ENCODE results near the gene C3orf52. TPM values are rescaled to one million over a fixed set of nuclear protein-coding genes. Genes with fewer than 3 reads are reported as not detected.

C3orf52 gene
- total RNA-seq, 1 donor from 2014 or later: 11.7 TPM

DNA sequence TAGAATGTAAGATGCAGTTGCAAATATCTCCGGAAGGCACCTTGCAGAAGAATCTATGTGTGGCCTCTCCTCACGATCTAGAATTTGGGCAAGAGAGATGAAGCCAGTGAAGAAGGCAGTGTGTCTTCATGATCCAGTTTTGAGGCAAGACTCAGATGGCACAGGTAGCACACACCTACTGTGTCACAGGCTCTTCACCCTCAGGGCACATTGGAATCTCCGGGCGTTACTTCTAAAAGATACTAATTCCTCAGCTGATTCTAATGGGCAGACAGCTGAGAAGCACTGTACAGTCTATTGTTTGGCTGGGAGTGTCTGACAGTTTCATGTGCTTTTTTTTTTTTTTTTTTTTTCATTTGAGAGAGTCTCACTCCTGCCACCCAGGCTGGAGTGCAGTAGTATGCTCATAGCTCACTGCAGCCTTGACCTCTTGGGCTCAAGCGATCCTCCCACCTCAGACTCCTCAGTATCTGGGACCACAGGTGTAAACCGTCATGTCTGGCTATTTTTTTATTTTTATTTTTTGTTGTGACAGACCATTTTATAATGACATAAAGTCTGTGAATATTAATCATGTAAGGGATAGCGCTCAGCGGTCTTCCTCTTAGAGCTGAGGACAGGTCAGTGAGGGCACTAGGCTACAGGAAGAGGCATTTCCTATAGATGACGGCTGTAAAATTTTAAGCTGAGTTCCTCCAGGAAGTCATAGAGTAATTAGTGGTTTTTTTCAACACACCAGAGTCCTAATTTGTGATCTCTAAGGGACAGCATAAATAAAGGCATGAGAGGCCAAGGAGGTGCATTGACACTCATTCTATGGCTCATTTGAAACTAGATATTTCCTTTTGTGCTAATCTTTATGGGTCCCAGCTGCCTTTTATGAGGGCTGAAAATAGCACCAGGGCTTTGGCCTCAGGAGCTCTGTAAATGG, 4.0 kb downstream of the C3orf52 start:
- H3K27ac Mint-ChIP-seq: no peak overlapping the region
- H3K4me1 Mint-ChIP-seq (ENCODE audit: low read depth): peaks cover 54% of the 10 kb centered on the region
- H3K4me3 Mint-ChIP-seq (ENCODE audit: low read depth): no peak overlapping the region
- no peaks in the 10 kb centered on the region for H3K9me3 Mint-ChIP-seq
- H3K27me3 Mint-ChIP-seq (ENCODE audit: low read depth): peaks cover 2% of the 10 kb centered on the region
- peaks cover 12% of the 10 kb centered on the region for H3K36me3 Mint-ChIP-seq (ENCODE audit: low read depth)
- DNase-seq (ENCODE audit: low spot score): no peak
- intact Hi-C loops (cut with micrococcal nuclease): loop anchor here (5.0 kb wide), 1 partner anchor 43 kb away; no protein-coding TSS in a partner anchor

DNA sequence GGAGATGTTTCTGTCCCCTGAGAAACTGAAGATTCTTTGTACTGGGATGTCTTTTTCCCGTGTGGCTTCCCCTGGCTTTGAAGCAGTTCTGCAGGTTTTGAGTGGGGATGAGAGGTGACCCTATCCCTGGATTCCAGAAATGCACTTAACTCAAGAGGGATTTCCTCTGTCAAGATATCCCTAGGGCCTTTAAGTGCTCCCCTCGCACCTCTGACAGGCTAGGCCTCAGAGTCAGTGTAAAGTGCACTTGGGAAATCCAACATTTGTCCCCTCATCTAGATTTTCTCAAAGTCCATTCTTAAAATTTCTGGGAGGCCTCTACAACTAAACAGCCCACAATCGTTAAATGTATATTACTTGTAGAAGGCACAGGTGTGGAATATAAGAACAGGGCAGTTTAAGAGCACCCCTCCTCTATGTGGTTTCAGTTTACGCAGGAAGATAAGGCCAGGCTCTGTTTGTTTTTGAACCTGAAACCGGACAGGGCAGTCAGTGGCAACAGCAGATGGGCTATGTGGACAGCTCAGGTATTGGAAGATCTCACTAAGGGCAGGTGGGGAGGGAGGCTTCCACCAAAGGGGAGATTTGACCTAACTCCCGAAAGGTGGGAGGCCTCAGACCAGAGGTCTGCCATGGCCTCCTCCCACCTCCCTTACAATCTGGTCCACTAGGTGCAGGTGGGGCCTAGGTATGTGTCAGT, 4.8 kb downstream of the C3orf52 start:
- peaks cover 17% of the 10 kb centered on the region for H3K36me3 Mint-ChIP-seq (ENCODE audit: low read depth)
- peaks cover 51% of the 10 kb centered on the region for H3K4me1 Mint-ChIP-seq (ENCODE audit: low read depth)
- H3K27ac Mint-ChIP-seq: no peak overlapping the region
- H3K27me3 Mint-ChIP-seq (ENCODE audit: low read depth): peaks cover 2% of the 10 kb centered on the region
- intact Hi-C loops (cut with micrococcal nuclease): no loop called here
- DNase-seq (ENCODE audit: low spot score): no peak
- H3K4me3 Mint-ChIP-seq (ENCODE audit: low read depth): no peak overlapping the region
- no peaks in the 10 kb centered on the region for H3K9me3 Mint-ChIP-seq

DNA sequence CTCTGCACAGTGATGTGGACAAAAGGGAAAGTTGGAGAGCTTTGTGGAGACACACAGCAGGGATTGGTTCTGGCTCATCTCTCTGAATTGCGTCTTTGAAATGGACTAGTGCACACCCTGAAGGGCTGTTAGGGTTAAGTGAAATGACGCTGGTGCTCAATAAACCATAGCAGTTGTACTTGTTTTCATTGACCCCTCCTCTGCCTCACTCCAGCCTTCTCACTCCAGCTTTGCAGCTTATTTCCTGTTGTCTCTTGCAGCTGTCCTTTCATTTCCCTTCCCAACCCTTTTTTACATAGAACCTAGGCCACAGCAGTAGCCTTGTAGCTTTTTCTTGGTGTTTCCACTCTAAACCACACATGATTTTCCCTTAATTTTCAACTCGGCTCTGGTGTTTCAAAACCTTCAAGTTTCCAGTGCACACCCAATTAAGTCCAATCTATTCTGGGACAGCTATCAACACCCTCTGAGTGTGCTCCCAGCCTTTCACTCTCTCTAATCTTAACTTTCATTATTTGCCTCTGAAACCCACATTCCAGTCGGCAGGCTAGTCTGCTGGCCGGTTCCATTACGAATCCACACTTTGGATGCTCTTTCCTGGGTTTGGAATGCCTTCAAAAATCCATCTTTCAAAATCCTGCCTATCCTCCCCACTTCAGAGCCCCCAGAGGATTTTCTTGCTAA, 6.4 kb downstream of the C3orf52 start:
- intact Hi-C loops (cut with micrococcal nuclease): no loop called here
- H3K9me3 Mint-ChIP-seq: no peaks in the 10 kb centered on the region
- H3K4me3 Mint-ChIP-seq (ENCODE audit: low read depth): no peak overlapping the region
- H3K4me1 Mint-ChIP-seq (ENCODE audit: low read depth): peaks cover 46% of the 10 kb centered on the region
- no peak for DNase-seq (ENCODE audit: low spot score)
- no peaks in the 10 kb centered on the region for H3K27me3 Mint-ChIP-seq (ENCODE audit: low read depth)
- peaks cover 22% of the 10 kb centered on the region for H3K36me3 Mint-ChIP-seq (ENCODE audit: low read depth)
- peak overlapping the region; percentile 19 for H3K27ac Mint-ChIP-seq

DNA sequence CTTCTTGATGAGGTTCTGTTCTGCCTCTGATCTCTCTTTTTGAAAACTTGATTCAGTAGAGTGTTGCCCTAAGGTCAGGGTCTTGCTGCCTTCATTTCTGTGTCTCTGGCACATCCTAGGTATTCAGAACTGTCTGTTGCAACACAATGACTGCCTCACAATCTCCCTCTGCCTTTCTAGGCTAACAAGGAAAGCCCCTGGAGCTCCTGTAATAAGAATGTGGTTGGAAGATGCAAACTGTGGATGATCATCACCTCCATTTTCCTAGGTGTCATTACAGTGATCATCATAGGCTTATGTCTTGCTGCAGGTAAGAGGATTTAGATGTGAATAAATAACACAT, 7.0 kb downstream of the C3orf52 start:
- intact Hi-C loops (cut with micrococcal nuclease): no loop called here
- H3K27ac Mint-ChIP-seq: peak overlapping the region; percentile 19
- H3K4me1 Mint-ChIP-seq (ENCODE audit: low read depth): peaks cover 46% of the 10 kb centered on the region
- no peak for DNase-seq (ENCODE audit: low spot score)
- H3K36me3 Mint-ChIP-seq (ENCODE audit: low read depth): peaks cover 21% of the 10 kb centered on the region
- H3K9me3 Mint-ChIP-seq: no peaks in the 10 kb centered on the region
- H3K4me3 Mint-ChIP-seq (ENCODE audit: low read depth): no peak overlapping the region
- no peaks in the 10 kb centered on the region for H3K27me3 Mint-ChIP-seq (ENCODE audit: low read depth)

DNA sequence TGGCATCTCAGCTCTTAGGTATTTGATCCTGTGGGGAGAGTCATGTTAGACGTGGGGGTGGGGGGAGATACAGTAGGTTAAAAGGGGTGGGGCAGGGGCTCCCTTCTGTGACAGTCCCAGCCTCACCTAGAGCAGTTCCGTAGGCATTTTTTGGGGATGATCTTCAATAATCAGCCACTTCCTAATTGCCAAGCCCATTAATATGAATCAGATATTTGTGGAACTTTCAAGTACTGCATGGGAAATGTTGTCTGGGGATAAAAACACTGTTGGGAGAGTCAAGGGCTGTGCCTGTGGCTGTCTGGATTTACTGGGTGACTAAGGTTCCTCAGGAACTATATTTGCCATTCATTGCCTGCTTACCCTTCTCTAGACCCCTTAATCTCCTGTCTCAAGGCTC, 9.5 kb downstream of the C3orf52 start:
- no peak overlapping the region for H3K4me3 Mint-ChIP-seq (ENCODE audit: low read depth)
- H3K27me3 Mint-ChIP-seq (ENCODE audit: low read depth): no peaks in the 10 kb centered on the region
- intact Hi-C loops (cut with micrococcal nuclease): no loop called here
- peaks cover 25% of the 10 kb centered on the region for H3K36me3 Mint-ChIP-seq (ENCODE audit: low read depth)
- no peaks in the 10 kb centered on the region for H3K9me3 Mint-ChIP-seq
- peaks cover 38% of the 10 kb centered on the region for H3K4me1 Mint-ChIP-seq (ENCODE audit: low read depth)
- no peak overlapping the region for H3K27ac Mint-ChIP-seq
- DNase-seq (ENCODE audit: low spot score): no peak

DNA sequence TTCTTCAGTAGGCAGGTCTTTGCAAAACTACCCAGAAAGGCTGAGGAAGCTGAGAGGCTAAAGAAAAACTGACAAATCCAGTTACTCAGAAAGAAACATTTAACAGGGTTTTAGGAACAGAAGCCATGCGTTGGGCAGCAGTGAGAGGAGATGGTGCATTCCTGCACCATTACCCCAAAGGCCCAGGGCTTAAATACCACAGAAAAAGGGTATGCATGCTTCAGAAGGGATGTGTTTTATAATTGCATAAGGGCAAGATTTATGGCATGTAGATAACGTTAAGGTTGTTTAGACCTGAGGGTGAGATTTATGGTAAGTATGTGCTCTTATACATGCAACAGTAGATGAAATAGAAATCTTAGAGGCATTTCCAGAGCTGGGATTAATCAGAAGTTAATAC, 10.0 kb downstream of the C3orf52 start:
- H3K9me3 Mint-ChIP-seq: no peaks in the 10 kb centered on the region
- no peak overlapping the region for H3K27ac Mint-ChIP-seq
- peaks cover 36% of the 10 kb centered on the region for H3K4me1 Mint-ChIP-seq (ENCODE audit: low read depth)
- H3K27me3 Mint-ChIP-seq (ENCODE audit: low read depth): no peaks in the 10 kb centered on the region
- no peak for DNase-seq (ENCODE audit: low spot score)
- intact Hi-C loops (cut with micrococcal nuclease): no loop called here
- no peak overlapping the region for H3K4me3 Mint-ChIP-seq (ENCODE audit: low read depth)
- H3K36me3 Mint-ChIP-seq (ENCODE audit: low read depth): peaks cover 25% of the 10 kb centered on the region

DNA sequence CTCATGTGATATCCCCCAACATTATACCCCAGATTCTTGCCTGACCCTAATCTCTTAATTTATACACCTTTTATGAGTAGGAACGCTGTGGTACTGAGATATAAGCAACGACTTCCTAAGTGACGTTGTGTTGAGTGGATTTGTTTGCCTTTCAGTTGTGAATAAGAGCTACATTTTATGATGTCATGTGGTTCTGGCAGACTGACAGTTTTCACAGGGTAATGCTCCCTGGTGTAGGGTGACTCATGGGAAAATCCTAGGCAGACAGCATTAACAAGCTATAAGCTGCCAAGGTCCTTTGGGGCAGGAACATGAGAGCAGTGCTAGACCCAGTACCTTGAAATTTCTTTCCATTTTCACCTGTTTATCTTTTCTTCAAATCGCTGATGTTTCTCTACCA, 11.2 kb downstream of the C3orf52 start:
- H3K4me3 Mint-ChIP-seq (ENCODE audit: low read depth): no peak overlapping the region
- H3K4me1 Mint-ChIP-seq (ENCODE audit: low read depth): peaks cover 32% of the 10 kb centered on the region
- H3K27ac Mint-ChIP-seq: peak overlapping the region; percentile 20
- no peak for DNase-seq (ENCODE audit: low spot score)
- no peaks in the 10 kb centered on the region for H3K9me3 Mint-ChIP-seq
- H3K36me3 Mint-ChIP-seq (ENCODE audit: low read depth): peaks cover 25% of the 10 kb centered on the region
- intact Hi-C loops (cut with micrococcal nuclease): no loop called here
- no peaks in the 10 kb centered on the region for H3K27me3 Mint-ChIP-seq (ENCODE audit: low read depth)

DNA sequence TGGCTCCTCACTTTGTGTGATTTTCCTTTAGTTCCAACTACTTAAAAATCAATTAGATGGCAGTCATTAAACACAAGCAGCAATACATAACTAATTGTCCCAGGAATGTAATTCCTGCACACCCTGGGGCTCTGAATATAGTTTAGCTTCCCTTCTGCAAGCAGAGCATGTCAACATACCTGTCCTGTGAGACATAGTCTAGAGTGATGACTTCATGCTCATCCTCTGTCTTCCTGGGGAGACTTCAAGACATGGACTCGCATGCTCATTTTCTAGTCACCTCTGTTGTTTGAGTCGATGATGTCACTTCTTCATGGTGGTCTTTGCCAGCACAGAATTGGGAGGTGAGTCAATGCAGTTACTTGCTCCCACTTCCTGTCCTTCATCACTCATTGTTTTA, 15.7 kb downstream of the C3orf52 start:
- H3K36me3 Mint-ChIP-seq (ENCODE audit: low read depth): peaks cover 16% of the 10 kb centered on the region
- H3K27ac Mint-ChIP-seq: no peak overlapping the region
- no peak overlapping the region for H3K4me3 Mint-ChIP-seq (ENCODE audit: low read depth)
- H3K9me3 Mint-ChIP-seq: no peaks in the 10 kb centered on the region
- H3K27me3 Mint-ChIP-seq (ENCODE audit: low read depth): no peaks in the 10 kb centered on the region
- DNase-seq (ENCODE audit: low spot score): no peak
- intact Hi-C loops (cut with micrococcal nuclease): no loop called here
- H3K4me1 Mint-ChIP-seq (ENCODE audit: low read depth): peaks cover 17% of the 10 kb centered on the region

DNA sequence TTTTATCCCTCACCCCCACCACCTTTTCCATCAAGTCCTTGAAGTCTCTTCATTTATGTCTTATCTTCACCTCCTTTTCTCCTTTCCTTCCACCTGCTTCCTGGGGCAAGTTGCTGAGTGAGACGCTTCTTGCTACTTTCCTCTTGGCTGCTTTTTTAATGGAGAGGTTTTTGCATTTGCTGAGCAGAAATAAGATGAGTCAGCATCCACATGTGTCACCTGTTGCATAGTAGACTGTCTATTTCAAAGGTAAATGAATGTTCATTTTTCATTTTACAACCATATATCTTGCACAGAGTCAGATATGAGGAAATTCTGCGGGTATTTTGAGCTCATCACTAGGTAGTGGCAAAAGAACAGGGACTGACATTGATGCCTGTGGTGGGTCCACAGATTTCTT, 18.6 kb downstream of the C3orf52 start:
- Mint-ChIP-seq H3K4me1 (ENCODE audit: low read depth) (no peaks in the 10 kb centered on the region), H3K36me3 (ENCODE audit: low read depth) (peaks cover 12% of the 10 kb centered on the region), H3K27me3 (ENCODE audit: low read depth) (no peaks in the 10 kb centered on the region), H3K9me3 (no peaks in the 10 kb centered on the region), H3K4me3 (ENCODE audit: low read depth) (no peak overlapping the region), H3K27ac (no peak overlapping the region)
- no peak for DNase-seq (ENCODE audit: low spot score)
- intact Hi-C loops (cut with micrococcal nuclease): no loop called here

DNA sequence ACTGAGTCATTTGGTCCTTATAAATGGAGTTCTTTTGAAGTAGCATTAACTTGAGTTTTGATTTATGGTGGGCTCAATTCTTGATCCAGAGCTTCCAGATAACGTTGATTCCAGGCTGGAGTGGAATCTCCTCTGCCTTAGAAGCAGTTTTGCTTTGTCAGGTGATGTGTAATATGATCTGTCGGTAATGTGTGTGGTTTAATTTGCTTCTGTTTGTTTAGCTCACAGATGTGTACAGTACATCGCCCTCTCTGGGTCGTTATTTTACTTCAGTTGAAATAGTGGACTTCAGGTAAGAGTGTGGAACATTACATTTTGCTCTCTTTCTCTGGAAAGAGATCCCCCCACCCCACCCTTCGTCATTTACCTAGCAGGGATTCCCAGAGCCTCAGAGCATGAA, 23.1 kb downstream of the C3orf52 start:
- Mint-ChIP-seq H3K9me3 (no peaks in the 10 kb centered on the region), H3K4me1 (ENCODE audit: low read depth) (peaks cover 9% of the 10 kb centered on the region), H3K4me3 (ENCODE audit: low read depth) (no peak overlapping the region), H3K27me3 (ENCODE audit: low read depth) (no peaks in the 10 kb centered on the region), H3K27ac (no peak overlapping the region), H3K36me3 (ENCODE audit: low read depth) (peaks cover 20% of the 10 kb centered on the region)
- no peak for DNase-seq (ENCODE audit: low spot score)
- intact Hi-C loops (cut with micrococcal nuclease): no loop called here

DNA sequence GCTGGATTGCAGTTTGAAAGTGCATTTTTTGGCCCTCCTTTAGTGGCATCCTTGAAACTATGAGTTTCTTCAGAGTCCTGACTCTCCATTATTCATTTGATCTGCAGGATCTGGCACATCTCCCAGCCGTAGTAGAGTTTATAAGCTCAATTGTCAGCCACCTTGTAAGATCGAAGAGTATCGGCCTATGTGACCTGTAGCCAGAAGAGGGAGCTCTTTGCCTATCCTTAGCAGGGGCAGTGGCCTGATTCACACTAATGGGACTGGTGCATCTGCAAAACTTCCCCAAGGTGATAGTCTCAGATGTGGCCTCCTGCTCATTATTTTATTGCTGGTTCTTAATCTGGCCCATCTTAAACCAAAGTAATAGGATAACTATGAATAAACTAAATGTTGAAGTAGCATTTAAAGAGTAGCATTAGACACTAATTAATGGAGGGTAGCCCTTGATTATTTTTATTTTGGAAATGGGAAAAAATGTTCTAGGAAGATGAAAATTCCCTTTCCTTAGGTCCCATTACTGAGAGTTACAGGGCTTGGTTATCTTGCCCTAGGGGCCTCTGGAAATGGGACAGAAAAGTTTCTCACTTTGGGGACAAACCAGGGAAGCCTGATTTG, 25.7 kb downstream of the C3orf52 start:
- Mint-ChIP-seq H3K27ac (no peak overlapping the region), H3K9me3 (no peaks in the 10 kb centered on the region), H3K27me3 (ENCODE audit: low read depth) (no peaks in the 10 kb centered on the region), H3K36me3 (ENCODE audit: low read depth) (peaks cover 23% of the 10 kb centered on the region), H3K4me1 (ENCODE audit: low read depth) (peaks cover 10% of the 10 kb centered on the region), H3K4me3 (ENCODE audit: low read depth) (no peak overlapping the region)
- peak; percentile 53 for DNase-seq (ENCODE audit: low spot score)
- intact Hi-C loops (cut with micrococcal nuclease): loop anchor here (2.0 to 5.0 kb wide), 3 partner anchors 180 to 405 kb away; partner anchors contain the start of gene SLC9C1

DNA sequence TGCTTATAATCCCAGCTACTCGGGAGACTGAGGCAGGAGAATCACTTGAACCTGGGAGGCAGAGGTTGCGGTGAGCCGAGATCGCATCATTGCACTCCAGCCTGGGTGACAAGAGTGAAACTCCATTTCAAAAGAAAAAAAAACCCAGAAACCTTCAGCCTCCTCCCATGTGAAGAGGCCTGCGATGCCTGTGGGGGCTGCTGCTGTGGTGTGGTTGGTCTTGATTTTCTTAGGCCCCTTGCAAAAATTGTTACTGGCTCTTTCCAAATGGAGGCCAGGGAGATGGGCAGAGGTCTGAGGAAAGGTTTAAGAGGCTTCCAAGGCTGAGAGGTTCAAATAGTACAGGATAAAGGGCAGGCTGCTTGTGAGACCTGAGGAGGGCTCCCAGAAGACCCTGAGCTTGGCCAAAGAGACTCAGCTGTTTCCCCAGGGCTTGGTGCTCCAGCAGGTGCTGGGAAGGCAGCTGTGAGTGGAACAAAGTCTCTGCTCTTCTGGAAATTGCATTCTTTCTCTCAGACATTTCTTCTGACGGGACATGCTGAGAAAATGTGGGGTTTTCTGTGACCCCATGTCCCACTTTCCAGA, 28.5 kb downstream of the C3orf52 start:
- Mint-ChIP-seq H3K9me3 (no peaks in the 10 kb centered on the region), H3K27ac (no peak overlapping the region), H3K27me3 (ENCODE audit: low read depth) (no peaks in the 10 kb centered on the region), H3K4me1 (ENCODE audit: low read depth) (peaks cover 16% of the 10 kb centered on the region), H3K4me3 (ENCODE audit: low read depth) (no peak overlapping the region), H3K36me3 (ENCODE audit: low read depth) (peaks cover 38% of the 10 kb centered on the region)
- DNase-seq (ENCODE audit: low spot score): no peak
- intact Hi-C loops (cut with micrococcal nuclease): loop anchor here (5.0 kb wide), 2 partner anchors 178 to 403 kb away; partner anchors contain the start of gene SLC9C1
